K562 treated with DMSO at 1 percent for 48 hours (cell line): ENCODE data around the gene CDKL2. TPM values are rescaled to one million over a fixed set of nuclear protein-coding genes. Genes with fewer than 3 reads are reported as not detected.

Experiments used
- total RNA-seq: library from RNA; unstranded; fragments of 300-600 nt; gene quantifications from 2 replicates; pipeline ENCODE4 v1.2.3, GENCODE V29; 2022; ENCODE audit warnings: low replicate concordance; ENCODE audit errors: extremely low read depth

Gene CDKL2
- not detected in 2 replicates for total RNA-seq

DNA sequence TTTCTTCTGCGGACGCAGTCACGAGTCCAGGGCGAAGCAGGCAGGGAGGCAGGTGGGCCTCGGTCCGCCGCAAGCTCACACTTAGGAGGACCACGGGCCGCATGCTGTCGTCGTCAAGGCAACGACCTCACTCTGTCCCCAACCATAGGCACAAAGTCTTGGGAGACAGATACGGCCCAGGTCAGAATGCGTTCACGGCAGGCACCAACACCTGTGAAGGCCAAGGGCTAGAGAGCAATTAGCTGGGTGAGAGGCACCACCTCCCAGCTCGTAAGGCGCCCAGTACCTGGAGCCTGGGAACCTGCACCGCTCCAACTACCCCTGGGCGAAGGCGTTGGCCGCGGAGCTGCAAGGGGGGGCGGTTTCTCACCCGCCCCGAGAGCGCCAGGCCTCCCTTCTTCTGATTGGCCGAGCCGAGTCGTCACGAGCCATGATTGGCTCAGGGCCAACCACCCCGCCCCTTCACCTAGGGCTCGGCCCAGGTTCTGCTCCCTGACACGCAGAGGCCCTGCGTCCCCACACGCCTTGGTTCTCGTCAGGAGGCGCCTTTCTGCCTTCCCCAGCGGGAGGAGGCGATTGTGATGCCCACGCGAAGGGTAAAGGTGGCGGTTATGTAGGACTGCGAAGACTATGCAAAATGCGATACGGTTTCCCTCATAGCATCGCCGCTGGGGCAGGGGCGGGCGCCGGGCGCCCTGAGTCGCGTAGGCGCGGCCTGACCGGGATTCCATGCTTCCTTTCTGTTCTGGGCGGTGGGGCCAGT lies at the start of gene CDKL2:
Gene CDKL2 (minus strand): TSS at position 355 of the 763 bp plus-strand sequence. CDS start 4,540 bp downstream, outside the sequence.

GRCh38 chr4:75673027-75673958 lies 43.0 kb upstream of the CDKL2 start, which contains the start of gene G3BP2:
Gene G3BP2 (minus strand): TSS chr4:75673411. CDS start chr4:75662025, 11,386 bp downstream.

DNA sequence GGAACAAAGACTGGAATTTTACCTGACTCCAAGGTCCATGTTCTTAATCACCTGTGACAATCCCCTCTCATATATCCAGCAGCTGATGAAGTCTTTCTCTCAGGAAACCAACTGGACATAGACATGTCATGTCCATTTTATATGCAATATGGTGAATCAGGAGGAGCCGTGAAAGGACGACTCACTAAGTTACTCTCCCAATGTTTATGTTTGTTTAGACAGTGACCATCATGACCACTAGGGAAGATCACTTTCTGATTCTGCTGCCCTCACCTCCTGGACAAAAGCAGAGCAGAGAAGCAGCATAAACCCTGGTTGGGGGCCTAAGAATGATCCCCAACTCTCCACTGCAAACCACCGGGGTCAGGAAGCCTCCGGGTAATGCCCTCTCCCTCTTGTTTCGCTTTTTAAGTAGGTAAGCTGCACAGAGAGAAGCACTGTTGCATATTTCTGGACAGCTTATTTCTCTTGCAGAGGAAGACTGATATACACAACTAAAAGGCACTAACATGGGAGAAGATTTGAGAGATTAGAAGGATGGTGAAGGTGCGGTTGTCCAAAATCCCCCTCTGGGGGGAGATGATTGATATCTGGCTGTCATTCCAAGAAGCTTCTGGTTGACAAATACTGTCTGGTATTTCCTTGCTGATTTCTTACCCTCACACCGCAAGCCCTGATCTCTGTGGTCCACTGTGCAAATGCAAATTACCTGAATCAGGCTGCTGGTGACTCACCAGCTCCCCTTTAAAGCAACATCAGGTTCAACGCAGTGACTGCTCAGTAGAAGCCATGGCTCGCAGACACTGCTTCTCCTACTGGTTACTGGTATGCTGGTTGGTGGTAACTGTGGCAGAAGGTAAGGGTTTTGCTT lies 74.8 kb downstream of the CDKL2 start, which contains the start of gene ODAPH:
Gene ODAPH (plus strand): TSS at position 773 of the 871 bp plus-strand sequence. CDS start 17 bp downstream, at position 790.

Other genes with a start within 250 kb of the CDKL2 start
- gene RCHY1, start 116.1 kb downstream of the CDKL2 start, total RNA-seq, result not detected in 2 replicates
- gene THAP6, start 116.1 kb downstream of the CDKL2 start, total RNA-seq, result not detected in 2 replicates
- not detected in 2 replicates for gene ODAPH, start 74.5 kb downstream of the CDKL2 start, total RNA-seq
- gene G3BP2, start 42.9 kb upstream of the CDKL2 start, total RNA-seq, result not detected in 2 replicates
- not detected in 2 replicates for gene USO1, start 94.0 kb upstream of the CDKL2 start, total RNA-seq